Parathyroid adenoma (tissue), 2 donors: ENCODE data around the gene CCSAP.

Experiments used
- H2AFZ ChIP-seq: fragments of 300-600 bp; sonication (generic); one replicate; pipeline ENCODE4 v1.7.0; 2017; ENCODE audit warnings: antibody characterized with exemption, mild to moderate bottlenecking
- H3K27ac ChIP-seq: fragments of 300-600 bp; sonication (generic); one replicate; pipeline ENCODE4 v1.7.0; 2017
- H3K27me3 ChIP-seq: fragments of 300-600 bp; sonication (generic); one replicate; pipeline ENCODE4 v1.7.0; 2017; ENCODE audit warnings: low read length; ENCODE audit not compliant: control insufficient read depth, insufficient read depth
- H3K36me3 ChIP-seq: fragments of 300-600 bp; sonication (generic); one replicate; pipeline ENCODE4 v1.7.0; 2017; ENCODE audit warnings: low read length; ENCODE audit not compliant: control insufficient read depth, insufficient read depth
- H3K4me1 ChIP-seq: fragments of 300-600 bp; sonication (generic); one replicate; pipeline ENCODE4 v1.7.0; 2017; ENCODE audit warnings: control low read depth
- H3K4me2 ChIP-seq: fragments of 300-600 bp; sonication (generic); one replicate; pipeline ENCODE4 v1.7.0; 2017; ENCODE audit warnings: low read length
- H3K4me3 ChIP-seq: fragments of 300-600 bp; sonication (generic); one replicate; pipeline ENCODE4 v1.7.0; 2017; ENCODE audit warnings: low read depth, low read length
- H3K79me2 ChIP-seq: fragments of 300-600 bp; sonication (generic); one replicate; pipeline ENCODE4 v1.7.0; 2017; ENCODE audit warnings: control low read depth
- H3K9ac ChIP-seq: fragments of 300-600 bp; sonication (generic); one replicate; pipeline ENCODE4 v1.7.0; 2017; ENCODE audit warnings: mild to moderate bottlenecking
- H3K9me3 ChIP-seq: fragments of 300-600 bp; sonication (generic); one replicate; pipeline ENCODE4 v1.7.0; 2017; ENCODE audit warnings: low read length; ENCODE audit not compliant: control insufficient read depth
- TF ChIP-seq, protein P1 (sequence below): fragments of 300-600 bp; sonication (generic); IDR thresholded peaks from one replicate; pipeline ENCODE4 v1.7.0; 2017; ENCODE audit warnings: antibody characterized with exemption, mild to moderate bottlenecking
- donor health status: primary hyperparathyroidism.

The CCSAP gene

DNA sequence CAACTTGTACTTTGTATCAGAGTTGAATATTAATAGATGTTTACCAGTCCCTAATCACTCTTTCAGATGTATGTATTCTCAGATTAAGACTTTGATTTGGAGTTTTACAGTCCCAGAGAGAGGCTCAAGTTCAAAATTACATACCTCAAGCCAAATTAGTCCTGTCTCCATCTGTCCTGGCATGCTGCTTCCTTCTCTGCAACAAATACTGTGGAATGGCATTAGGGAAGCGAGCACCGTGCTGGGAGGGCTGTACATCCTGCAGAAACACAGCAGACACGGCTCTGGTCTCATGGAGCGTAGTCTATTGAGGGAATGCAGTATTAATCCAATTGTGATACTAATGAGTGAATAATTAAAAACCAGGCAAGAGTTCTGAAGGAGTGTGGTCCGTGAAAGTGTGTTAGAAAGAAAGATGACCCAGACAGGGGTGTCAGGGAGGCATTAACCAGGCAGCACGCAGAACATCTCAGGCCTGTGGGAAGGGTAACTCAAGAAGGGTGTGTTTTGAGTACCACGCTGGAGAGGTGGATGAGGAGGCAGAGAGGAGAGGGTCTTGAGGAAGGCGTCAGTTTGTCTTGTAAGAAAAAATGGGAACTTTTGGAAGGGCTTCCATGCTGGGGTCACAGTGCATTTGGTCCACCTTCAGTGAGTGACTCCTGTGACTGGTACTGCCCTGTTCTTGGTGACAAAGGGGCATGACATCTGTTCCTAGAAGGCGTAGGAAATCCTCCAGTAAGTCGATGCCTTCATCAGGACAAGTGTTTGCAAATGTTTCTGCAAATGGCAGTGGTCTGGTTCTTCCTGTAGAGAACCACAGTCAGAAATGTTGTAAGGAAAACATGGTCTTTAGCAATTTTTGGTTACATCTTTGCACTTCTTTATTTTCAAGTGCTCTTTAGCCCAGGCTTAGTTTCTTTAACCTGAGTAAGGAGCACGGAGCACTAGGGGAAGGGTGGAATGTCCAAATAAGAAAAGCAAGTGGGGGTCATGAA, 70.4 kb downstream of the CCSAP start:
- peak overlapping the region; percentile 79 for H3K4me3 ChIP-seq
- H3K4me2 ChIP-seq, result peak overlapping the region; percentile 97
- H3K36me3 ChIP-seq, result no peaks in the 10 kb centered on the region
- H3K9me3 ChIP-seq, result no peaks in the 10 kb centered on the region
- peak overlapping the region; percentile 19 for H3K27ac ChIP-seq
- peaks cover 8% of the 10 kb centered on the region for H3K79me2 ChIP-seq
- no peaks in the 10 kb centered on the region for H3K27me3 ChIP-seq
- TF ChIP-seq, protein P1, sequence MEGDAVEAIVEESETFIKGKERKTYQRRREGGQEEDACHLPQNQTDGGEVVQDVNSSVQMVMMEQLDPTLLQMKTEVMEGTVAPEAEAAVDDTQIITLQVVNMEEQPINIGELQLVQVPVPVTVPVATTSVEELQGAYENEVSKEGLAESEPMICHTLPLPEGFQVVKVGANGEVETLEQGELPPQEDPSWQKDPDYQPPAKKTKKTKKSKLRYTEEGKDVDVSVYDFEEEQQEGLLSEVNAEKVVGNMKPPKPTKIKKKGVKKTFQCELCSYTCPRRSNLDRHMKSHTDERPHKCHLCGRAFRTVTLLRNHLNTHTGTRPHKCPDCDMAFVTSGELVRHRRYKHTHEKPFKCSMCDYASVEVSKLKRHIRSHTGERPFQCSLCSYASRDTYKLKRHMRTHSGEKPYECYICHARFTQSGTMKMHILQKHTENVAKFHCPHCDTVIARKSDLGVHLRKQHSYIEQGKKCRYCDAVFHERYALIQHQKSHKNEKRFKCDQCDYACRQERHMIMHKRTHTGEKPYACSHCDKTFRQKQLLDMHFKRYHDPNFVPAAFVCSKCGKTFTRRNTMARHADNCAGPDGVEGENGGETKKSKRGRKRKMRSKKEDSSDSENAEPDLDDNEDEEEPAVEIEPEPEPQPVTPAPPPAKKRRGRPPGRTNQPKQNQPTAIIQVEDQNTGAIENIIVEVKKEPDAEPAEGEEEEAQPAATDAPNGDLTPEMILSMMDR, result no peak
- no peak overlapping the region for H2AFZ ChIP-seq
- H3K4me1 ChIP-seq, result peaks cover 2% of the 10 kb centered on the region
- no peak overlapping the region for H3K9ac ChIP-seq

DNA sequence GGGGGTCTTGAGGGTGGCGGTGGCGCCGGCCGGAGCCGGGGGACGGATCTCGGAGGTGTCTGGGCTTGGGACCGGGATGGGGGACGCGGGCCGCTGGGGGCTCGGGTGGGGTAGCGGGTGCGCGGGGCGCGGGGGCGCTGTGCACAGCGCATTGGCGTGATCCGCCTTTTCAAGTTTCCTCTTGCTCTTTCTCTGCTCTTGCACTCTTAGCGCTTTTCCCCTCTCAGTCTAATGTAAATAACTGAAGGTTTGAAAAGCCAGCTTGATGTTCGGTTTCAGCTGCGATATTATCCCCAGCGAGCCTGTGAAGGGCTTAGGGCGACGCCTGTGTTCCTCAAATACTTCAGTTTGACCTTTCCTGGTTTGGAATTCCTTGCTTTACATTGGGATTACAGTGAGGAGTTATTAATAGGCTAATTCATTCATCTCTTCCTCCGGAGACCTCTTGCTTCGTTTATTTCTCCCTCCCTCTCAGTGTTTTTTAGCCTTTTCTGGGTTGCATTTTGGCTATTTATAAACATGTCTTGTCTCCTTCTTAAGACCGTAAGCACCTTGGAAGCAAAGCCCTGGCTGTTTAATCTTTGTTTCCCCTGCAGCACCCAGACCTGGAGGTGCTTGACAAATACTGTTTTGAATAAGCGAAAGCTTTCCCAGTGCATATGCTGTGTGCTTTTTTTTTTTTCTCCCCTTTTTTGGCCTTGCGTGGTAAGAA, 71.2 kb downstream of the CCSAP start:
- Histone ChIP-seq H2AFZ (peak overlapping the region; percentile 31), H3K9me3 (peaks cover 3% of the 10 kb centered on the region), H3K4me2 (peak overlapping the region; percentile 97), H3K4me1 (peaks cover 2% of the 10 kb centered on the region), H3K9ac (no peak overlapping the region), H3K79me2 (peaks cover 8% of the 10 kb centered on the region), H3K4me3 (peak overlapping the region; percentile 79), H3K36me3 (no peaks in the 10 kb centered on the region), H3K27me3 (no peaks in the 10 kb centered on the region), H3K27ac (peak overlapping the region; percentile 19)
- TF ChIP-seq, protein P1, result no peak
